Measurements from ENCODE around the gene CHCHD6.
"Not testable (repeated sequence)": the region's sequence is repeated elsewhere in the genome, so short reads cannot be mapped to it uniquely, and the experiment has no call there.

CHCHD6 gene

GRCh38 chr3:126781406-126781805 is 77.4 kb downstream of the CHCHD6 start:
- DNase-seq = no peak

DNA sequence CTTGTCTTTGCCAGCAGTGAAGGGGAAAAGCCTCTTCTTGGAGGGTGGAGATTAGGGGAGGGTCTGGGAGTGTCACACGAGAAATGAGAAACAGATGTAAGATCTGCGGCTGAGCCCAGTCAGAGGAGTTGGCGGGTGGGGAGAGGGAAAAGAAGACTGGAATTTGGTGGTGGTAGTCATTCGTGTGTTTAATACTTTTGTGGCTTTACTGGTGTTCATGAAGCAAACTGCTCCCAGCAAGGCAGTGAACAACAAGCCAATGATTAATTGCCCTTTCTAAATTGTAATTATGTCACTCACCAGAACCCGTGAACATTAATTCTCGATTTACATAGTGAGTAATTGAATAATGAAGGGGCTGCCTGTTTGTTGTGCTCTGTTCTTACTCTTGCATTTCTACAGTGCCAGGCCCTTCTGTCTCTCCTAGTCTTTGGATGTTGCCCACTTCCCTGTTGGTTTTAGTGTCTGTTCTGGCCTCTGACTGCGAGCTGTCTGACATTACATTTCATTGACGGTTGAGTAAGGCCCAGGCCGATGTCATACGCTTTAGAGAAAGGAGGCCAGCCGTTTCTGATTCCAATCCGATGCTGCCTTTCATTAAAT is 78.0 kb downstream of the CHCHD6 start:
- DNase-seq = no peak

- no peak for DNase-seq
Observed at GRCh38 chr3:126782536-126782935, 78.5 kb downstream of the CHCHD6 start.

GRCh38 chr3:126784254-126784653 is 80.2 kb downstream of the CHCHD6 start:
- no peak for DNase-seq

GRCh38 chr3:126791320-126791719 is 87.3 kb downstream of the CHCHD6 start:
- not testable (repeated sequence) for DNase-seq

DNA sequence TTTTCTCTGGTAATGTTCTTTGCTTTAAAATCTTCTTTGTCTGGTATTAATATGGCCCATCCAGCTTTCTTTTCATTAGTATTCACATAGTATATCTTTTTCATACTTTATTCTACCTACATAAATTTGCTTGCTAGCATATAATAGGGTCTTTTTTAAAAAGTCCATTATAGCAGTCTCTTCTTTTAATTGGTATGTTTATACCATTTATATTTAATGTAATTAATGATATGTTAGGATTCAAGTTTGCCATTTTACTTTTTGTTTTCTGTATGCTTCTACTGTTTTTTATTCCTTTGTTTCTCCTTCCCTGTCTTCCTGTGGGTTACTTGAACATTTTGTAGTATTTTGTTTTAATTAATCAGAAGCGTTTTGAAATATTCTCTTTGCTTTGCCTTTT is 89.0 kb downstream of the CHCHD6 start:
- DNase-seq = no peak

GRCh38 chr3:126797563-126797962 is 93.5 kb downstream of the CHCHD6 start:
- no peak for DNase-seq

DNA sequence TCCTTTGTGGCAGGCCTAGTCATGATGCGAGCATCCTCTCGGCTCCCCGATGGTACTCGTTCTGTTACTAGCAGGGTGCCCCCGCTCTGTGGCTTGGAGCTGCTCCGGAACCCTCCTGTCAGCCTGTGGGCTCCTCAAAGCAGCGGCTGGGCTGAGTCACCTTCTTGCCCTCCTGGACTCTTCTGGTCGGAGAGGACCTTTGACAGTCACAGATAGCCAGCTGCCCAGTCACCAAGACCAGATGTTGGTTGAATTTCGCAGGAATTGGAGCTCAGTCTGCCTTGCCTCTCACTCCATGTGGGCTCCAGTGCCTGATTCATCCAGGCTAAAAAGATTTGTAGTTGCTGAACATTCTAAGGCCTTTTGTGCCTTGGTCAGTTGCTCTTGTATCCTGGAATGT is 94.5 kb downstream of the CHCHD6 start:
- DNase-seq = no peak

DNA sequence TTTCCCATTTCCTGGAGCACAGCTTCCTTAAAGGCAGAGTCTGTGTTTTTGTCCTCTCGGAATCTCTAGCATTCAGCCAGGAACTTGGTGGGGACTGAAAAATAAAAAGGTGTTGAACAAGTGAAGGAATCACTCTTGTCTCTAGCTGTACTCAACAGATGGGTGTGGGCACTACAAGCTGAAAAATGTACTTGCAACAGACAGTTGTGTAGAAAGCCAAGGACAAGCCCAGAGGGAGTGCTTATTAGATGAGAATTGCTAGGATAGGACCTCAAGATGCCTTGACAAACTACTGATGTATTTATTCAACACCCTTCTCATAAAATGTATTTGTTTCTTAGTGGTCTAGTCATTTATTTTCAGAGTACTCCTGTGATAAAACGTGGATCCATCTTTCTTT is 95.1 kb downstream of the CHCHD6 start:
- DNase-seq = no peak

GRCh38 chr3:126801312-126801711 is 97.3 kb downstream of the CHCHD6 start:
- DNase-seq = not testable (repeated sequence)

- DNase-seq = no peak
Observed at GRCh38 chr3:126807795-126808194, 103.8 kb downstream of the CHCHD6 start.

DNA sequence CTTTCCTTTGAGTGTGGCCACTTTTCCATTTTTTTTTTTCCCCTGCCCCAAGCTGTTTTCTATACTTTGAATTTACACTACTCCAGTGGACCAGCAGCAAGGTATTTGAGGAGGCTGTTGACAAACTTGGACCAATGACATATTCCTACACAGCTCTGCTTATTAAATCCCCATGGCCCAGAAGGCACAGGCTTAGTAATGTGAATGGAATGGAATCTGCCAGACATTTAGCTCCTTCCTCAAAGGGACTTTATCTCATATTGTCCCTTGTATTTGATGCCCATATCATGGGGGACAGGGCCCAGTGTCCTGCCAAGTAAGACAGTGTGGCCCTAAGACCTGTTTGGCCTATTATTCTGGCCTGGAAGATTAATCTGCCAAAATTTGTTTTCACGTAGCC is 107.5 kb downstream of the CHCHD6 start:
- no peak for DNase-seq

GRCh38 chr3:126816298-126816697 is 112.3 kb downstream of the CHCHD6 start:
- no peak for DNase-seq

- DNase-seq = no peak
Observed at GRCh38 chr3:126816986-126817777, 113.1 kb downstream of the CHCHD6 start.

GRCh38 chr3:126817781-126818180 is 113.7 kb downstream of the CHCHD6 start:
- no peak for DNase-seq

- DNase-seq = no peak
Observed at GRCh38 chr3:126818400-126819095, 114.5 kb downstream of the CHCHD6 start.

DNA sequence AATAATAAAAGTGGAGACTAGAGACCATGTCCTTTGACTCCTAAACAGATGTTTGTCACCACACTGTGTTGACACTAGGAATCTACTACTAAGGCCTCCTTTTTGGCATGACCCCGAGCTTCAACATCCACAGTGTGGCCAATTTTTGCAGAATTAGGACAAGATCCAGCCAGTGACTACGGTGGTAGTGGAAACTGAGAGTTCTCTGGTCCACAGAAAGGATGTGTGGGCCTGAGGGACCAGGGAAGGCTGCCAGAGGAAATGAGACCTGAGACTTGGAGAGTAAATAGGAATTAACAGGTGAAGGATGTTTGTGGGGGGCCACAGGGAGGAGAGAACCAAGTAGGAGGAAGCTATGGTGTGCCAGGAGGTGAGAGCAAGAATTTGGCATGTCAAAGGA is 122.7 kb downstream of the CHCHD6 start:
- no peak for DNase-seq

DNA sequence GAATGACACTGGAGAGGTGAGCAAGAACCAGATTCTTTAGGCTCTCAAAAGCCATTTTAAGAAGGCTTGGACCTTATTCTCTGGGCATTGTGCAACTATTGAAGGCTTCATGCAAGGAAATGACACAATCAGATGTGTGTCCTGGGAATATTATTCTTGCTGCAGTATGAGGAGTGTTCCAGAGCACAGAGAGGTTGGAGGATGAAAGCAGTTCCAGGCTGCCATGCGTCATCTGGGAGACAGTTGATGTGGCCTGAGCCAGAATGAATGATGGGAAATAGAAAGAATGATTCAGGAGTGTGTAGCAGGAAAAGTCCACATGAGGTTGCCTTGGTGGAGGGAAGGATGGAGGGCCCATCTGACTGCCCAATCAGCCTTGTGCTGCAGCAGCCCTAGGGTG is 123.1 kb downstream of the CHCHD6 start:
- no peak for DNase-seq

DNA sequence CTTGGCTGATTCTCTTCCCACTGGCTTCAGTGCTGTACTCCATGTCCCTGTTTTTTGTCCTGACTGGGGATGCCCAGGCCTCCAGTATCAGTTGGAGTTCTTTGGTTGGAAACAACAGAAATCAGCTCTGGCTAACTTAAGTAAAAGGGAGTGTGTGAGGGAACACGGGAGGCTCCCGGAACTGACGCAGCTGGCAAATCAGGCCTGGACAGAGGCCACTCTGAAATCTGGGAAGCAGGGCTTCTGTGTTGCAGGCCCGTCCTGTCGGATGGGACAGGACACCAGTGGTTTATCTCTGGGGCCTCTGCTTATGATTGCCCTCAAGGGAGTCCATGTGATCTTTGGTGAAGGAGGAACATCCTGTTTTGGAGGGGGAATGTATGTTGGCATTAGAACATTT is 124.3 kb downstream of the CHCHD6 start:
- no peak for DNase-seq

DNA sequence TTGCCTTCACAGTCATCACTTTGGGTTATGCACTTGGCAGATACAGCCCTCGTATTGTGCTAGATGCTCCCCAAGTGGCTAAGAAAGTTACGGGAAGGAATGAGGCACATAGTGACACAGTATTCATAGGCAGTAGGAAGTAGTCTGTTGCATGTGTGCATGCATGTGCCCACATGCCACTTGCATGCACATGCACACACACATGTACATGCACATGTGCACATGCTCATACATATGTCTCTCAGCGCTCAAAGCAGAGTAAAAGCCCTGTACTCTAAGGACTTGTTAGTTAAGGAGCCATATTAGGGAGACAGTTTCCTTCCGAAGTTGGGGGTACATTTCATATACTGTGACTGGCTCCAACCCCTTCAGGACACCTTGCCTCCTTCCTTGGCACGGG is 128.9 kb downstream of the CHCHD6 start:
- no peak for DNase-seq

DNA sequence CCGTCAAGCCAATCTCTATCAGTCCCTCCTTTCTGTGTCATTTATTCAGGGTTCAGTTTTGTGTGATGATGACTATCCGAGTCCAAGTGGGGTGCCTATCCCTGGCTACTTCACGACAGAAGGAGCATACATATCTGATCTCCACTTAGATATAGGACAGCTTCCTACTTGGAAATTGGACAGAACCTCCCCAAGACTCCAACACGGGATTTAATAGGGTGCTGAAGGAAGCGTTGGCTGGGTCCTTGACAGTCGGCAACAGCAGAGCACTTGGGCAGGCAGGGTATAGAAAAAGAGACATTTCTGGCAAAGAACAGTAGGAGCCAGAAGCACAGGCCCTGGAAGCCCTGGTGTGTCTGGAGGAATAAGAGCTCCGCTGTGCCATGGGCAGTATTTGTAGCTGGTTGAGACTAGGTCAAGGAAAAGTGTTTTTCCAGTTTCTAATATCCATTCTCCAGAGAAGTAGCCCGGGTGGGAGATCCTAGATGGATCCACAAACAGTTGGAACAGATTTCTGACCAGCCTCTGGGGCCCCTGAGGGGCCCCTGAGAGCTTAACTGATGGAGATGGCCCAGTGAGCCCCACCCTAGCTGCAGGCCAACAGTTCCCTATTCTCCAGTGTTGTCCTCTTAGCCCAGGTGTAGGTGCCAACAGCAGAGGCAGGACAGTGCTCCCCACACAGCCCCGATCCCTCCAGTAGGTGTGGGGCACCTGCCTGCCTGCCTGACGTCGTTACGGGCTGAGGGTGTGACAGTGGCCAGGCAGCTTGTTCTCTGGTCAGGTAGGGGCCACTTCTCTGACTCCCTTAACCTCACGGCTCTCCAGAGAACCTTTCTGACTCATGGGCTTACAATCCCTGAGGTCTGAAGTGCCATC is 130.8 kb downstream of the CHCHD6 start:
- DNase-seq = no peak

DNA sequence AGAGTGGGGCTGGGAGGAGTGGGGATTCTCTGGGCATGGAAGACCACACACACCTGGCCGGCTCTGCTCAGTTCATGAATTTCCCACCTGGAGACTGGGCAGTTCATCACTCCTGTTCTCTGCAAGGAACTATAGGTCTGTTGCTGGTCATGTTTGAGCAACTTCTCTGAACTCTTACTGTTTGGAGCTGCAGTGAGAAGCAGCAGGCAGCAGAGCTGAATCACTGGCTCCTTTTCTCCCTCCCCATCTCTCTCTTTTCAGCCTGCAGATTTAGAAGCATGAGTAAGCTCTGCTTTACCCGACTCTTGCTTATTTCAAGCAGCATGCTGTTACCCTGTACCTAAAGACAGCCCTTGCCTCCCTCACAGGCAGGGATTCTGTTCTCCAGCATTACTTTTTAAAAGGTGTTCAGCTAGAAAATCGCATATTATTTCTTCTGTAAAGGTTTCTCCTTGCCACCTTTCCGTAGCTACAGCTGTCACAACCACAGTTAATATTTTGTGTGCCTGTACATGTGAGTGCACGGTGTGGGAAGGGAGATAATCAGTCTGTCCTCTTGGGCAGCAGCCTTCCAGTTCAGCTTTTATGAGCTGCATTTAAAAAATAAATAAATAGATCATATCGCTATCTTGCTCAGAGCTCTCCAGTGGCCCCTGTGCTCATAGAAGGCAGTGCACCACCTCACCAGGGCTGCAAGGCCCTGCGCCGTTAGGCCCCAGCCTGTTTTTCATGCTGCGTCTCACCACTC is 131.6 kb downstream of the CHCHD6 start:
- DNase-seq = no peak

Measured in activated CD4-positive, alpha-beta T cell treated with anti-CD3 and anti-CD28 coated beads, Interleukin-2, amount 50 U/mL, for 4 hours (primary cell).